ENCODE measurements around the gene KLHDC8B. TPM values are rescaled to one million over a fixed set of nuclear protein-coding genes. Genes with fewer than 3 reads are reported as not detected.

KLHDC8B gene
- total RNA-seq: 43.7 TPM

DNA sequence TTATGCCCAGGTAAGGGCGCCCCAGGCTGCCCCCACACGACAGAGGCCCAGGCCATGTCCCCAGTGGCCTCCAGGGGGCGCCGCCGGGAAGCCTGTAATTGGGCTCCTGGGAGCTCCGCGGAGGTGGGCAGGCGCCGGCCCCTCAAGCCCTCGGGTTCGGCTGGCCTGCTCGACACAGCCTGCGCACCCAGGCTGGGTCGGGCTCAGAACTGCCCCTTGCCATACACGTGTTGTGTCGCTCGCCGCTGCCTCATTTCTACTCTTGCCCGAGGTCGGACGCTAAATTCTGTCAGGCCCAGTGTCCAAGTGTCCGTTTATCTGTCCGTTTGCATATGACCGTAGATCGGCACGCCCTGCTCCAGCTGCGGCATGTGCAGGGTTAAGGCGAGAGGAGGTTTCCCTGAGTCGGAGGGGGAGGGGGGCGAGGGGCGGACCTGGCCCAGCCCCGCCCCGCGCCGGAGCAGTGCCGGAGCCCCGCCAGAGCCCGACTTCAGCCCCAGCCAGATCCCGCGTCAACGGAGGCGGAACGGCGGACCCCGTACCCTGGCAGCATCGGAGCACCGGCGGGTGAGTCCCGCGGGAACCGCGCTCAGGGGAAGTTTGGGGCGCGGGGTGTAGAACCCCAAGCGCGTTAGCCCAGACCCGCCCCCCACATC lies at the start of gene KLHDC8B:
KLHDC8B (plus strand) TSS at position 480 of the 656 bp plus-strand sequence. CDS start 1,172 bp downstream, outside the sequence.
- Histone ChIP-seq H3K27me3 (no peaks in the 10 kb centered on the region), H3K9me3 (no peaks in the 10 kb centered on the region), H3K4me3 (peak within 1 kb of the TSS; percentile 64 to 96), H3K4me1 (peaks cover 49% of the 10 kb centered on the region), H3K27ac (peak within 1 kb of the TSS; percentile 90), H3K36me3 (peaks cover 0 to 5% of the 10 kb centered on the region in 2 donors)
- TF ChIP-seq POLR2A (IDR thresholded peaks at IDR 0.05) (peak in 1 of 2 donors; percentile 48), CTCF (IDR thresholded peaks at IDR 0.05) (peak; percentile 93 to 95 (median 94)), POLR2AphosphoS5 (IDR thresholded peaks at IDR 0.05; ENCODE audit: insufficient read depth in 1 of 2, low read depth in 1 of 2) (peak; percentile 48 to 80)
- DNase-seq (ENCODE audit: extremely low spot score in 2 of 2): no peak
- intact Hi-C loops (cut with DNase I): loop anchor here (5.0 to 10.0 kb wide), 3 partner anchors 104 to 276 kb away; partner anchors contain the start of genes C3orf62 and USP4

DNA sequence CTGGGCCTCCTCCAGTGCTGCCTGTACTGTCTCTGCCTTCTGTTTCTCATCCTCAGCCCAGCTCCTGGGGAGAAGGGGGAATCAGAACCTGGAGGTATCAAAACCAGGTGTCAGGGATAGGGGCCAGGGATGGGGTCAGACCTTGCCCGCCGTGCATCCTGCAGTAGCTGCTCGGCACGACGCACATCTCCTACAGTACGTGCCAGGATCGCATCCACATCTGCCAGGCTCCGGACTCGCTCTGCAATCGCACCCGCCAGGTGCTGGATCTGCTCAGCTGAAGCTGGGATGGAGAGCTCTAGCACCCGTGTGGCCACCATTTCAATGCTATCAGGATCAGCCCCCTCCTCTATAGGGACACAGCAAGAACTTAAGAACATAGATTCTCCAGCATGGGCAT lies 49.4 kb upstream of the KLHDC8B start:
- Histone ChIP-seq H3K4me3 (no peak overlapping the region), H3K9me3 (no peaks in the 10 kb centered on the region), H3K27ac (no peak overlapping the region), H3K4me1 (peaks cover 24% of the 10 kb centered on the region), H3K27me3 (no peaks in the 10 kb centered on the region), H3K36me3 (peaks cover 1 to 73% of the 10 kb centered on the region in 2 donors)
- intact Hi-C loops (cut with DNase I): no loop called here
- no peak for DNase-seq (ENCODE audit: extremely low spot score in 2 of 2)
- TF ChIP-seq POLR2AphosphoS5 (IDR thresholded peaks at IDR 0.05; ENCODE audit: insufficient read depth in 1 of 2, low read depth in 1 of 2) (no peak), POLR2A (IDR thresholded peaks at IDR 0.05) (no peak), CTCF (IDR thresholded peaks at IDR 0.05) (no peak)

- Histone ChIP-seq H3K4me3 (no peak overlapping the region), H3K4me1 (peaks cover 24% of the 10 kb centered on the region), H3K27me3 (no peaks in the 10 kb centered on the region), H3K9me3 (no peaks in the 10 kb centered on the region), H3K36me3 (peaks cover 0 to 68% of the 10 kb centered on the region in 2 donors), H3K27ac (no peak overlapping the region)
- TF ChIP-seq POLR2A (IDR thresholded peaks at IDR 0.05) (no peak), POLR2AphosphoS5 (IDR thresholded peaks at IDR 0.05; ENCODE audit: insufficient read depth in 1 of 2, low read depth in 1 of 2) (no peak), CTCF (IDR thresholded peaks at IDR 0.05) (no peak)
- no peak for DNase-seq (ENCODE audit: extremely low spot score in 2 of 2)
- intact Hi-C loops (cut with DNase I): no loop called here
Observed at GRCh38 chr3:49122451-49122850, 48.9 kb upstream of the KLHDC8B start.

DNA sequence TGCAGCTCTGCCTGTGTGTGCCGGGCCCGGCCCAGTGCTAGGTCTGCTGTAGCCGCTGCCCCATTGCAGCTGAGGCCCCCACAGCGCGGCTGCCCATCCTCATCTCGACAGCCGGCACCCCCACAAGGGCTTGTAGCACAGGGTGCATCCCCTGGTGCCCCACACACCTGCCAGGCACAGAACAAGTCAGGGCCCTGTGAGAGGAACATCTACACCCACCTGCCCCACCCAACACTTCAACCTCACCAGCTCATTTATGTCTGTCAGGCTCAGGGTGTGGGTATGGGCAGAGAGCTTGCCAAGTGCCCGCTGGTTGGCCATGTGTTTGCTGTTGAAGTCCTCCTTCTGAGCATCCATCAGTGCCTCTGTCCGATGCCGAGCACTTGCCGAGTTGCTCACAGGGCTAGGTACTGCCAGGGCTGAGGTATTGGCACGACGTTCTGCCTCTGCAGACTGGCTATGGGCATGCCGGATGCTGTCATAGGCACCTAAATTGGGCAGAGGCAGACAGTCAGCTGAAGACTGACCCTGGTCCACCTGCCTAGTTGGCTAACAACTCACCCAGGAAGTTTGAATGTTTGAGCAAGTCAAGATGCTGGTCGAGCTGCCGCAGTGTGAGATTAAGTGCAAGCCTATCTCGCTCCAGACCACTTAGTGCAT lies 48.4 kb upstream of the KLHDC8B start:
- Histone ChIP-seq H3K4me3 (no peak overlapping the region), H3K4me1 (peaks cover 24% of the 10 kb centered on the region), H3K36me3 (peaks cover 0 to 63% of the 10 kb centered on the region in 2 donors), H3K27me3 (no peaks in the 10 kb centered on the region), H3K27ac (no peak overlapping the region), H3K9me3 (no peaks in the 10 kb centered on the region)
- no peak for DNase-seq (ENCODE audit: extremely low spot score in 2 of 2)
- TF ChIP-seq POLR2AphosphoS5 (IDR thresholded peaks at IDR 0.05; ENCODE audit: insufficient read depth in 1 of 2, low read depth in 1 of 2) (no peak), CTCF (IDR thresholded peaks at IDR 0.05) (no peak), POLR2A (IDR thresholded peaks at IDR 0.05) (no peak)
- intact Hi-C loops (cut with DNase I): no loop called here

- DNase-seq (ENCODE audit: extremely low spot score in 2 of 2): no peak
- Histone ChIP-seq H3K27ac (no peak overlapping the region), H3K4me3 (no peak overlapping the region), H3K9me3 (no peaks in the 10 kb centered on the region), H3K27me3 (no peaks in the 10 kb centered on the region), H3K36me3 (peaks cover 0 to 62% of the 10 kb centered on the region in 2 donors), H3K4me1 (peaks cover 22% of the 10 kb centered on the region)
- no peak for TF ChIP-seq CTCF (IDR thresholded peaks at IDR 0.05)
- TF ChIP-seq POLR2A (IDR thresholded peaks at IDR 0.05): no peak
- no peak for TF ChIP-seq POLR2AphosphoS5 (IDR thresholded peaks at IDR 0.05; ENCODE audit: insufficient read depth in 1 of 2, low read depth in 1 of 2)
- intact Hi-C loops (cut with DNase I): no loop called here
Observed at GRCh38 chr3:49123687-49124086, 47.7 kb upstream of the KLHDC8B start.

Measured in vagina (tissue), 2 donors.